HEK293 (cell line): ENCODE data around the gene EDC3.

ENCODE experiments used
- CTCF ChIA-PET: fragments of 350-600 bp; formaldehyde crosslinking; extraction: SDS; loops from one replicate; lab custom pipeline; 2021; ENCODE audit warnings: antibody characterized with exemption; lab: Yijun Ruan, JAX
- POLR2A ChIA-PET: fragments of 300-600 bp; formaldehyde crosslinking; extraction: SDS; loops from one replicate; lab custom pipeline; 2020; ENCODE audit warnings: antibody characterized with exemption, inconsistent platforms; lab: Yijun Ruan, JAX
- H3K27ac ChIP-seq: fragments of 200-500 bp; sonication (Bioruptor generic); 2 replicates; pipeline ENCODE4 v1.5.1; 2014; ENCODE audit warnings: low read depth, low read length, control low read depth, inconsistent platforms; ENCODE audit errors: extremely low read depth
- H3K36me3 ChIP-seq, 2 experiments: fragments of 200-500 bp in 1 of 2; sonication (Bioruptor generic) in 1 of 2; 1 replicate in 1 of 2; 2 replicates in 1 of 2; pipeline ENCODE4 v1.5.1; 2014 to 2017; ENCODE audit warnings: inconsistent platforms in 2 of 2, low read length in 2 of 2; ENCODE audit not compliant: control insufficient read depth in 2 of 2, insufficient read depth in 1 of 2
- H3K4me1 ChIP-seq: fragments of 200-500 bp; sonication (Bioruptor generic); 2 replicates; pipeline ENCODE4 v1.5.1; 2014; ENCODE audit warnings: mild to moderate bottlenecking, low read length, inconsistent platforms; ENCODE audit not compliant: control insufficient read depth, insufficient read depth
- H3K4me3 ChIP-seq: 2 replicates; pipeline ENCODE4 v1.5.1; 2011; ENCODE audit warnings: low read depth, mild to moderate bottlenecking, control low read depth, low read length, moderate library complexity
- H3K9me3 ChIP-seq: fragments of 200-500 bp; sonication (Bioruptor generic); 2 replicates; pipeline ENCODE4 v1.5.1; 2014; ENCODE audit warnings: low read depth, low read length, inconsistent platforms; ENCODE audit not compliant: control insufficient read depth, insufficient read depth
- ELK4 ChIP-seq: IDR thresholded peaks from 2 replicates; pipeline ENCODE4 v1.6.1; 2011; ENCODE audit warnings: mild to moderate bottlenecking, low read depth, low read length, borderline replicate concordance
- GLI2 ChIP-seq: fragments of 450-650 bp; formaldehyde crosslinking; IDR thresholded peaks from 2 replicates; pipeline ENCODE4; 2017; ENCODE audit warnings: missing biosample characterization, missing genetic modification characterization, low read depth, borderline replicate concordance
- KLF7 ChIP-seq: fragments of 450-650 bp; formaldehyde crosslinking; IDR thresholded peaks from 2 replicates; pipeline ENCODE4 v1.5.1; 2016; ENCODE audit warnings: missing biosample characterization, missing genetic modification characterization, borderline replicate concordance
- KLF8 ChIP-seq: fragments of 450-650 bp; formaldehyde crosslinking; IDR thresholded peaks from 2 replicates; pipeline ENCODE4 v1.5.1; 2016; ENCODE audit warnings: missing biosample characterization, missing genetic modification characterization
- PRDM10 ChIP-seq: fragments of 450-650 bp; formaldehyde crosslinking; IDR thresholded peaks from 2 replicates; pipeline ENCODE4 v1.5.1; 2016; ENCODE audit warnings: missing biosample characterization, missing genetic modification characterization
- SETDB1 ChIP-seq: IDR thresholded peaks from one replicate; pipeline ENCODE4 v1.6.1; 2017; ENCODE audit warnings: mild to moderate bottlenecking, low read length, moderate library complexity, mixed read lengths; ENCODE audit not compliant: insufficient read length
- SP3 ChIP-seq: fragments of 450-650 bp; formaldehyde crosslinking; IDR thresholded peaks from 2 replicates; pipeline ENCODE4 v1.5.1; 2016; ENCODE audit warnings: missing biosample characterization, missing genetic modification characterization
- TRIM28 ChIP-seq: IDR thresholded peaks from 2 replicates; pipeline ENCODE4 v1.6.1; 2011; ENCODE audit warnings: low read length, control low read depth, borderline replicate concordance
- ZBTB49 ChIP-seq: fragments of 450-650 bp; formaldehyde crosslinking; IDR thresholded peaks from 2 replicates; pipeline ENCODE4 v1.5.1; 2016; ENCODE audit warnings: missing biosample characterization, missing genetic modification characterization, low read depth
- ZBTB7A ChIP-seq: fragments of 450-650 bp; formaldehyde crosslinking; IDR thresholded peaks from 2 replicates; pipeline ENCODE4 v1.5.1; 2016; ENCODE audit warnings: low read depth, missing biosample characterization, missing genetic modification characterization
- ZFHX2 ChIP-seq: fragments of 450-650 bp; formaldehyde crosslinking; conservative IDR thresholded peaks from 2 replicates; pipeline ENCODE4 v1.5.1; 2016; ENCODE audit warnings: missing biosample characterization, missing genetic modification characterization
- ZFP41 ChIP-seq: fragments of 450-650 bp; formaldehyde crosslinking; IDR thresholded peaks from 2 replicates; pipeline ENCODE4 v1.5.1; 2016; ENCODE audit warnings: missing biosample characterization, missing genetic modification characterization, borderline replicate concordance
- ZNF138 ChIP-seq: fragments of 450-650 bp; formaldehyde crosslinking; IDR thresholded peaks from 2 replicates; pipeline ENCODE4 v1.5.1; 2016; ENCODE audit warnings: missing biosample characterization, missing genetic modification characterization, borderline replicate concordance
- ZNF140 ChIP-seq: fragments of 450-650 bp; formaldehyde crosslinking; IDR thresholded peaks from 2 replicates; pipeline ENCODE4 v1.5.1; 2016; ENCODE audit warnings: missing biosample characterization, missing genetic modification characterization
- ZNF169 ChIP-seq: fragments of 450-650 bp; formaldehyde crosslinking; IDR thresholded peaks from 2 replicates; pipeline ENCODE4 v1.5.1; 2016; ENCODE audit warnings: missing biosample characterization, missing genetic modification characterization
- ZNF175 ChIP-seq: fragments of 450-650 bp; formaldehyde crosslinking; IDR thresholded peaks from 2 replicates; pipeline ENCODE4 v1.5.1; 2016; ENCODE audit warnings: missing biosample characterization, missing genetic modification characterization
- ZNF19 ChIP-seq: fragments of 450-650 bp; formaldehyde crosslinking; IDR thresholded peaks from 2 replicates; pipeline ENCODE4; 2016; ENCODE audit warnings: missing biosample characterization, missing genetic modification characterization, low read depth
- ZNF221 ChIP-seq: fragments of 450-650 bp; formaldehyde crosslinking; IDR thresholded peaks from 2 replicates; pipeline ENCODE4 v1.5.1; 2017; ENCODE audit warnings: missing biosample characterization, missing genetic modification characterization, borderline replicate concordance
- ZNF311 ChIP-seq: fragments of 450-650 bp; formaldehyde crosslinking; IDR thresholded peaks from 2 replicates; pipeline ENCODE4 v1.5.1; 2017; ENCODE audit warnings: missing biosample characterization, missing genetic modification characterization, borderline replicate concordance
- ZNF324 ChIP-seq: fragments of 450-650 bp; formaldehyde crosslinking; IDR thresholded peaks from 2 replicates; pipeline ENCODE4 v1.5.1; 2016; ENCODE audit warnings: missing biosample characterization, missing genetic modification characterization
- ZNF354C ChIP-seq: fragments of 450-650 bp; formaldehyde crosslinking; IDR thresholded peaks from 2 replicates; pipeline ENCODE4 v1.5.1; 2016; ENCODE audit warnings: missing biosample characterization, missing genetic modification characterization, low read depth, borderline replicate concordance
- ZNF449 ChIP-seq: fragments of 450-650 bp; formaldehyde crosslinking; IDR thresholded peaks from 2 replicates; pipeline ENCODE4 v1.5.1; 2017; ENCODE audit warnings: missing biosample characterization, mild to moderate bottlenecking, missing genetic modification characterization, moderate library complexity
- ZNF548 ChIP-seq: fragments of 450-650 bp; formaldehyde crosslinking; IDR thresholded peaks from 2 replicates; pipeline ENCODE4 v1.5.1; 2016; ENCODE audit warnings: missing biosample characterization, missing genetic modification characterization
- ZNF596 ChIP-seq: fragments of 450-650 bp; IDR thresholded peaks from 2 replicates; pipeline ENCODE4 v1.5.0; 2018; ENCODE audit warnings: missing biosample characterization, mild to moderate bottlenecking, missing genetic modification characterization, moderate library complexity
- ZNF645 ChIP-seq: fragments of 450-650 bp; formaldehyde crosslinking; IDR thresholded peaks from 2 replicates; pipeline ENCODE4; 2016; ENCODE audit warnings: missing biosample characterization, missing genetic modification characterization
- ZNF654 ChIP-seq: fragments of 450-650 bp; formaldehyde crosslinking; IDR thresholded peaks from 2 replicates; pipeline ENCODE4 v1.5.1; 2016; ENCODE audit warnings: low read depth, missing biosample characterization, missing genetic modification characterization

The EDC3 gene

GRCh38 chr15:74695597-74696397 is at the start of gene EDC3:
EDC3 (minus strand) TSS chr15:74696024; CDS start chr15:74675124, 20,900 bp downstream.
- Histone ChIP-seq H3K36me3 (peaks cover 2 to 3% of the 10 kb centered on the region in 2 experiments; a peak in 2 of 3 replicates), H3K9me3 (no peaks in the 10 kb centered on the region), H3K4me3 (peak within 1 kb of the TSS; percentile 85), H3K4me1 (peaks cover 5% of the 10 kb centered on the region; the same call in 1 of the 2 replicates), H3K27ac (peak within 1 kb of the TSS; percentile 76)
- ChIA-PET CTCF (interaction anchor here (0.7 to 2.3 kb wide), 7 partner anchors 30 to 150 kb away, joined by 3 to 11 read pairs (median 3); partner anchors contain the start of gene CYP1A1), POLR2A (interaction anchor here (0.5 to 1.2 kb wide), 5 partner anchors 12 to 306 kb away, joined by 3 to 5 read pairs (median 3); no protein-coding TSS in a partner anchor)
- TF ChIP-seq ZNF654 (tag by site-specific recombination): no peak
- TF ChIP-seq SETDB1: no peak
- 0 out of 2 replicates have a peak, but pooled peaks have one; percentile 26 for TF ChIP-seq ZNF449 (tag by site-specific recombination)
- TF ChIP-seq TRIM28: no peak
- no peak for TF ChIP-seq ZNF175 (tag by site-specific recombination)
- TF ChIP-seq ZNF548: no peak; the same call in 1 of the 2 replicates
- peak; percentile 98 for TF ChIP-seq ZFHX2 (tag by site-specific recombination)
- TF ChIP-seq ZNF645 (tag by site-specific recombination): no peak
- TF ChIP-seq KLF8 (tag by site-specific recombination): peak; percentile 96
- TF ChIP-seq ZNF311 (tag by site-specific recombination): no peak
- no peak for TF ChIP-seq ZNF596
- no peak for TF ChIP-seq ZNF354C (tag by site-specific recombination)
- TF ChIP-seq ZBTB49 (tag by site-specific recombination): no peak
- TF ChIP-seq ZNF138 (tag by site-specific recombination): no peak
- TF ChIP-seq ZNF221 (tag by site-specific recombination): no peak
- no peak for TF ChIP-seq ZNF19 (tag by site-specific recombination)
- TF ChIP-seq PRDM10: peak; percentile 97
- peak; percentile 86 for TF ChIP-seq SP3 (tag by site-specific recombination)
- peak; percentile 84 for TF ChIP-seq ZNF324
- TF ChIP-seq ZNF169 (tag by site-specific recombination): no peak
- TF ChIP-seq KLF7: peak; percentile 93; the same call in 1 of the 2 replicates
- no peak for TF ChIP-seq ZFP41 (tag by site-specific recombination)
- TF ChIP-seq GLI2 (tag by site-specific recombination): no peak
- TF ChIP-seq ELK4: no peak; the same call in 1 of the 2 replicates
- TF ChIP-seq ZBTB7A (tag by site-specific recombination): peak; percentile 97
- TF ChIP-seq ZNF140 (tag by site-specific recombination): no peak
